ENCODE data around the gene GLRX.

Gene GLRX

GRCh38 chr5:95822542-95823181 lies at the start of gene GLRX:
Gene GLRX, minus strand, starts transcription at chr5:95822726. Its CDS starts 64 bp downstream, at chr5:95822662.
- in situ Hi-C loops (cut with MboI; ENCODE audit: low sequenced_read_pairs): no loop called here

GRCh38 chr5:95871146-95871806 lies 48.8 kb upstream of the GLRX start:
- in situ Hi-C loops (cut with MboI; ENCODE audit: low sequenced_read_pairs): loop anchor here (25.0 kb wide), 1 partner anchor 466 kb away; no protein-coding TSS in a partner anchor

- in situ Hi-C loops (cut with MboI; ENCODE audit: low sequenced_read_pairs): loop anchor here (25.0 kb wide), 1 partner anchor 467 kb away; no protein-coding TSS in a partner anchor
Measured at GRCh38 chr5:95870105-95870672, 47.7 kb upstream of the GLRX start.

- in situ Hi-C loops (cut with MboI; ENCODE audit: low sequenced_read_pairs): loop anchor here (25.0 kb wide), 1 partner anchor 468 kb away; no protein-coding TSS in a partner anchor
Measured at GRCh38 chr5:95869173-95869855, 46.8 kb upstream of the GLRX start.

GRCh38 chr5:95868136-95868535 lies 45.6 kb upstream of the GLRX start:
- in situ Hi-C loops (cut with MboI; ENCODE audit: low sequenced_read_pairs): loop anchor here (25.0 kb wide), 1 partner anchor 469 kb away; no protein-coding TSS in a partner anchor

GRCh38 chr5:95866435-95867040 lies 44.0 kb upstream of the GLRX start:
- in situ Hi-C loops (cut with MboI; ENCODE audit: low sequenced_read_pairs): loop anchor here (25.0 kb wide), 1 partner anchor 471 kb away; no protein-coding TSS in a partner anchor

GRCh38 chr5:95864944-95865504 lies 42.5 kb upstream of the GLRX start:
- in situ Hi-C loops (cut with MboI; ENCODE audit: low sequenced_read_pairs): loop anchor here (25.0 kb wide), 1 partner anchor 472 kb away; no protein-coding TSS in a partner anchor

- in situ Hi-C loops (cut with MboI; ENCODE audit: low sequenced_read_pairs): loop anchor here (25.0 kb wide), 1 partner anchor 473 kb away; no protein-coding TSS in a partner anchor
Measured at GRCh38 chr5:95864456-95864855, 41.9 kb upstream of the GLRX start.

GRCh38 chr5:95863383-95863757 lies 40.8 kb upstream of the GLRX start:
- in situ Hi-C loops (cut with MboI; ENCODE audit: low sequenced_read_pairs): loop anchor here (25.0 kb wide), 1 partner anchor 474 kb away; no protein-coding TSS in a partner anchor

GRCh38 chr5:95862671-95863382 lies 40.3 kb upstream of the GLRX start:
- in situ Hi-C loops (cut with MboI; ENCODE audit: low sequenced_read_pairs): loop anchor here (25.0 kb wide), 1 partner anchor 474 kb away; no protein-coding TSS in a partner anchor

GRCh38 chr5:95861864-95862561 lies 39.5 kb upstream of the GLRX start:
- in situ Hi-C loops (cut with MboI; ENCODE audit: low sequenced_read_pairs): loop anchor here (25.0 kb wide), 1 partner anchor 475 kb away; no protein-coding TSS in a partner anchor

- in situ Hi-C loops (cut with MboI; ENCODE audit: low sequenced_read_pairs): loop anchor here (25.0 kb wide), 1 partner anchor 476 kb away; no protein-coding TSS in a partner anchor
Measured at GRCh38 chr5:95861221-95861863, 38.8 kb upstream of the GLRX start.

GRCh38 chr5:95859661-95860060 lies 37.1 kb upstream of the GLRX start:
- in situ Hi-C loops (cut with MboI; ENCODE audit: low sequenced_read_pairs): loop anchor here (25.0 kb wide), 1 partner anchor 478 kb away; no protein-coding TSS in a partner anchor

GRCh38 chr5:95858661-95859595 lies 36.4 kb upstream of the GLRX start:
- in situ Hi-C loops (cut with MboI; ENCODE audit: low sequenced_read_pairs): loop anchor here (25.0 kb wide), 1 partner anchor 478 kb away; no protein-coding TSS in a partner anchor

GRCh38 chr5:95858023-95858461 lies 35.5 kb upstream of the GLRX start:
- in situ Hi-C loops (cut with MboI; ENCODE audit: low sequenced_read_pairs): loop anchor here (25.0 kb wide), 1 partner anchor 479 kb away; no protein-coding TSS in a partner anchor

- in situ Hi-C loops (cut with MboI; ENCODE audit: low sequenced_read_pairs): loop anchor here (25.0 kb wide), 1 partner anchor 480 kb away; no protein-coding TSS in a partner anchor
Measured at GRCh38 chr5:95857185-95857945, 34.8 kb upstream of the GLRX start.
